GM21528 (cell line): ENCODE data around the gene GALP.
"Not testable (repeated sequence)": the region's sequence is repeated elsewhere in the genome, so short reads cannot be mapped to it uniquely, and the experiment has no call there.

Source experiments
- ATAC-seq: cut with Tn5 transposase; IDR thresholded peaks from one replicate; pipeline ENCODE4 v1.9.1; 2021; ENCODE audit warnings: mild to moderate bottlenecking, moderate library complexity; ENCODE audit not compliant: unreplicated experiment, low FRiP score

Gene GALP

DNA sequence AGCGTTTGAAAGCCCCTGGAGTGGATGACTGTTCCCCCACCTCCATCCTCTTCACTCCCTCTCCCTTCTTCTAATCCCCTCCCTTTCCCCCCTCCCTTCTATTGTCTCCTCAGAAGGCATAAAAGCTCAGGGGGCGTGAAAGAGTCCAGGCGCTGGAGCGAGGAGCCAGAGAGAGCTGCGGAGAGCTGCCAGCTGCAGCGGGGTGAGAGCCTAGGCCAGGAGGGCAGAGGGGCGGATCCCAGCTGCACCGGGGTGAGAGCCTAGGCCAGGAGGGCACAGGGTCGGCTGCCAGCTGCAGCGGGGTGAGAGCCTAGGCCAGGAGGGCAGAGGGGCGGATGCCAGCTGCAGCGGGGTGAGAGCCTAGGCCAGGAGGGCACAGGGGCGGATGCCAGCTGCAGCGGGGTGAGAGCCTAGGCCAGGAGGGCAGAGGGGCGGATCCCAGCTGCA lies at the start of gene GALP:
Gene GALP, plus strand, starts transcription at position 148 of the 447 bp plus-strand sequence. CDS start 1,101 bp downstream, outside the sequence.
- ATAC-seq: not testable (repeated sequence)

DNA sequence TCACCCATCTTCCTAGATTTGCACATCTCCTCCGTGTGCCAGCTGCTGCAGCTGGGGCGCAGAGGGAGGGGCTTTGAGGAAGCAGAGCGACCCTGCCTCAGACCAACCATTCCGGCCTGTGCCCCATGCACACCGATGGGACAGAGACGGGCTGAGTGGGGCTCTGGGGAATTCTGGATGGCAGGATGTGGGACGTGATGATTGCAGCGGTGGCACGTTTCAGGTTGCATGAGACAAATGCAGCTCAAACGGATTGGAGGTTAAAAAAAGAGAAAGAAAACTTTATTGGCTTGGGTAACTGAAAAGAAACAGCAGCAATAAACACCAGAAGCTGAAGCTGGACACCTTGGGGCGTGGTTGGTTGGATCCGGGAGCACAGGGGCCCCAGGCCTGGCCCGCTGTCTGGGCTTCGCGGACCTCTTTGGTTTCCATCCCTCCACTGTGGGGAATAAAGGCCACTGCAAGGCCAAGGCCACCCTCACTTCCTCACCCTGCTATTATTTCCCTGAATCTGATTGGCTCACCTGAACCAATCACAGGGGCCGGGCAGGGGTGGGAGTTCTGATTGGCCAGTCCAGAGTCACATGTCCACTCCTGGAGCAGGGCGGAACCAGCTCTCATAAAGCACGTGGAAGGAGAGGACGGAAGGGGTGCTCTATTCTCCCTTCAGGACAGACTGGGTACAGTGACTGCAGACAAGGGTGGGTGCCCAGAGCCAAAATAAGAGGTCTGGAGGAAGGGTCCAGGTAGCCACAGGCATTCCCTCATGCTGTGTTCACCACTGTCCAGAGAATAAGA lies 48.6 kb upstream of the GALP start:
- no peak for ATAC-seq

DNA sequence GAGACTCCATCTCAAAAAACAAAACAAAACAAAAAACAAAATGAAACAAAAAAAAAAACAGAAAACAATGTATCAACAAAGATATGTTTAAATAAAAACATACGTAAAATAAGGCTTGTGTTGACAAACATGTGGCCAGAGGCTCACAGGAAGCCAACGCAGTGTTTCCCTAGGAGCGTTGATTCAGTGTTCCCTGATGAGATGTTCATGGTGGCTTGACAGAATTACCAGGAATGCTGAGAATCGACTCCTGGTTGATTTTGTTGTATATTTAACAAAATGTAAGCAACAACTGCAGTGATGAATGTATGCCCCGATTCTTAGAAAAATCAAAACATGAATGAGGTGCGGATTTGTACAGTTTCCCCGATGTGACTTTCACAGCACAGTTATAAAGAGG lies 45.8 kb upstream of the GALP start:
- no peak for ATAC-seq

DNA sequence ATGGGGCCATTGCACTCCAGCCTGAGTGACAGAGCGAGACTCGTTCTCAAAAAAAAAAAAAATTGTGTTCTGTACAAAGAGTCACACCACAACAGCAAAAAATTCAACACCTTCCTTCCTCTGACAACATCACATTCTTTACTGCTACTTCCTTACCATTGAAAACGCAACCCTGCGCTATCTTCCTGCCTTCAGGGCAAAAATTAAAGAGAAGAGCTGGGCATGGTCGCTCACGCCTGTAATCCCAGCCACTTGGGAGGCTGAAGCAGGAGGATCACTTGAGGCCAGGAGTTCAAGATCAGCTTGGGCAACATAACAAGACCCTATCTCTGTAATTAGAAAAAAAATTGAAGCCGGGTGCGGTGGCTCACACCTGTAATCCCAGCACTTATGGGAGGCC lies 44.2 kb upstream of the GALP start:
- ATAC-seq: no peak

DNA sequence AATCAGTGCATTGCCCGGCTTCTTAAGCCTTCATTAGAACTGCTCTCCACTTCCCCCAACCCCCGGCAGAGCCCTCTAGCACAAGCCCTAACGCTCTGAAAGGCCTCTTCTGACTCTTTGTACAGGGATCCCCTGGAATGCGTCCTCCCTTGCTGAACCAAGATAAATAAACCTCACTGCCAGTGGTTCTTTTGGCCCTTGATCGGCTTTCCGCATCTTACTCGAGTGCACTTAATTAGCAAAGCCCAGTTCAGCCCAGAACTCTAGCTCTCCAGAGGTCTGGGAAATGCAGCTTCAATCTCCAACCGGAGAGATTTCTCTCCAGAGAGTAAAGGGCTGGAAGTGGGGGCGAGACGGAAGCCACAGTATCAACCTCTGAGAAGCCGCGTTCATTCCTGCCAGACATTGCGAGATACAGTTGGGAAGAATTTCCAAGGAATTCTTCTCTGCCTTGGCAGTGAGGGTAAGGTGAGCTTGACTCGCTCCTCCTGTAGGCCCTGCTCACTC lies 43.4 kb upstream of the GALP start:
- ATAC-seq: no peak

DNA sequence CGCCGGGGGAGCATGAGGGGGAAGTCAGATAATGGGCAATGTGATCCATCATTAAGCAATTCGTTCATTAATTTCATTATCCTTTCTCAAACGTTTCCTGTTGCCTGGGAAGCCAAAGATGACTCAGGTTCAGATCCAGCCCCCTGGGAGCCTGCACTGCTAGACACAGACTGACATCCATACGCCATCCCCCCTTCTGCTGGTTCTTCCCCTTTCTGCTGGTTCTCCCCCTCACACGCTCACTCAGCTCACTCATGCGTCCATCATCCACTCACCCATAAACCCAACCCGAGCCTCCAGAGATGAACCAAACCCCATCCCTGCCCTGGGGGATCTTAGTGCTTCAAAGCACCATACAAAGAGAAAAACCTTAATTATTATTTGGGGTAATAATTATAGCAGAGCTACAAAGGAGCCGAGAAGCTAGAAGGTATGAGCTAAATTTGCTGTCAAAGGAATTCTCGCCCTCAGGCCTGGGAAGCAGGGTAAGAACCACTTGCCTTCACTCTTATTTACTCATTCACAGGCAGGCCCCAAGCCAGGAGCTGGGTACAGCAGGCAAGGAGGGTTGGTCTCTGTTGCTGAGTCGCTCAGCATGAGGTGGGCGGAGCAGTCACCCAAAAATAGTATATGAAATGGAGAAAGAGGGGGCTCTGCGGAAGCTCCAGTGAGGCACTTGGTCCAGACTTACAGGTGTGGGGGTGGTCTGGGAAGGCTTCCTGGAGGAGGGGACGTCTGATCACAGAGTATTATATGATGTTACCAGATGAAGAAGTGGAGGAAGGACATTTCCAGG lies 41.8 kb upstream of the GALP start:
- ATAC-seq: no peak

DNA sequence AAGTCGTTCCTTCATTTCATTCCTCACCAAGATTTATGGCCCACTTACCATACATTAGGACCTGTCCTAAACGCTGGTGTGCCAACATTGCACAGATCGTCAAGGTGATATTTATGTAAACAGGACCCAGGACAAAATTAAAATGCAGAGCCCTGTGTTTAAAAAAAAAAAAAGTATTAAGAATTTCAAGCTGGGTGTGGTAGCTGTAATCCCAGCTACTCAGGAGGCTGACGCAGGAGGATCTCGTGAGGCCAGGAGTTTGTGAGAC lies 41.2 kb upstream of the GALP start:
- ATAC-seq: no peak

DNA sequence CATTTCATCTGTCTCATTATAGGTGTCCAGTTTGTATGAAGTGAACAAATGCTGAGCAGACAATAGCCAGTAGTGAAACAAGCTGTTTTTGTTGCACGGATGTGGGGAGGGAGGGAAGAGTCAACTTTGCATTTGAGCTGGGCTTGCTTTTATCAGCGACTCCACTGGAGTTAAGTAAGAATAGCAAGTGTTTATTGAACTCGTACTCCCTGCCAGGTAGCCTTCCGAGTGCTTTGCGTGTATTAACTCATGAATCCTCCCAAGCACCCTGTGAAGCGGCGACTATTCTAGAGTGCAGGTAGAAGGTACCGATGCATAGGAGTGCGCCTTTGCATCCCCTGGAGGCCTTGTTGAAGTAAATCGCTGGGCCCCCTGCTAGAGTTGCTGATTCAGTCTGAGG lies 39.4 kb upstream of the GALP start:
- ATAC-seq: no peak

DNA sequence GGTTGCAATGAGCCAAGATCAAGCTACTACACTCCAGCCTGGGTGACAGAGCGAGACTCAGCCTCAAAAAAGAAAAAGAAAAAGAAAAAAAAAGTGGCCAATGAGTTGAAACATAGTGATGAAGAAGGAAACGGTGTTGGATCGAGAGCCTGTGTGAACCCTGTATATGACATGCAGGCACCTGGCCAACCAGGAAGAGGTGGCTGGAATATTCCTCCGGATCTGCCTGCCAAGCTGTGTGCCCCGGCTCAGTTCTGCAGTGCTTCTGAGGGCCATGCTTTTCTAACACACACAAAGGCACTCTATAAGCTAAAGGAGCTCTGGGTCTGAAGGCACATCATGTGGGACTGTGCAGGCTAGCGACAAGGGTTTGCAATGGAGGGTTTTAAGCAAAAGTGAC lies 38.4 kb upstream of the GALP start:
- no peak for ATAC-seq

DNA sequence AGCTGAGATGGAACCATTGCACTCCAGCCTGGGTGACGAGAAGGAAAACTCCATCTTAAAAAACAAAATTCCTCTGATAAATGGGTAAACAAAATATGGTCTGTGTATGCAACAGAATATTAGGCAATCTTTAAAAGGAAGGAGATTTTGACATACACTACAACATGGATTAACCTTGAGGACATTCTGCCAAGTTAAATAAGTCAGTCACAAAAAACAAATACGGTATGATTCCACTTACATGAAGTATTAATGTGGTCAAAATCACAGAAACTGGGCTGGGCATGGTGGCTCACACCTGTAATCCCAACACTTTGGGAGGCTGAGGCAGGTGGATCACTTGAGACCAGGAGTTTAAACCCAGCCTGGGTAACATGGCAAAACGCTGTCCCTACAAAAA lies 37.7 kb upstream of the GALP start:
- no peak for ATAC-seq

DNA sequence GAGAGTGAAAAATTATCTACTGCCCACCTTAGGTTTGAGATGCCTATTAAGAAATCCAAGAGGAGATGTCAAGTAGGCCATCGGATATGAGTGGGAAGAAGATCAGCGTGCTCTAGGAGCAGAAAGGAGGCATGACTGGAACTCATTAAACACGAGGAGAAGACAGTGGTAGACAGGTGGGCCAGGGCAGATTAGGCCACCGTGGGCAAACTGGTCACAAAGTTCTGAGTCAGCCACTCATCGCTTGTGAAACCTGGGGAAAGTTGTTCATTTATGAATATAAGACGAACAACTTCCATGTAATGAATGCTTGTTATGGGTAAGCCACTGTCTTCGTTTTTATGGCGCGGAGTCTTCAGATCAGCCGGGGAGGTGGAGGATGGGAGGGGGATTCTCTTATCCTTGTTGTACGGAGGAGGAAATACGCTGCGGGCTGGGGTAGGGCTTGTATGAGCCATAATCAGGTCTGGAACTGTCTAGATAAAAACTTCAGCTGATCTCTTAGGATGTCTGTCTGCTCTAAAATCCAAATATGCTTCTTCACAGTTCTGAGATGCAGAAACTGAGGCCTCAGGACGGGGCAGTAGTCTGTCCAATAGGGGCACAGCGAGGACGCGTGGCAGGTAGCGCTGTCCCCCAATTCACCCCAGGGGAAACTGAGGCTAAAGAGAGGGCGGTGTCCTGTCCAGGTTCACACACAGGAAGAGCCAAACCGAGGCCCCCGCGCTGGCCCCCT lies 35.8 kb upstream of the GALP start:
- peak; percentile 14 for ATAC-seq

DNA sequence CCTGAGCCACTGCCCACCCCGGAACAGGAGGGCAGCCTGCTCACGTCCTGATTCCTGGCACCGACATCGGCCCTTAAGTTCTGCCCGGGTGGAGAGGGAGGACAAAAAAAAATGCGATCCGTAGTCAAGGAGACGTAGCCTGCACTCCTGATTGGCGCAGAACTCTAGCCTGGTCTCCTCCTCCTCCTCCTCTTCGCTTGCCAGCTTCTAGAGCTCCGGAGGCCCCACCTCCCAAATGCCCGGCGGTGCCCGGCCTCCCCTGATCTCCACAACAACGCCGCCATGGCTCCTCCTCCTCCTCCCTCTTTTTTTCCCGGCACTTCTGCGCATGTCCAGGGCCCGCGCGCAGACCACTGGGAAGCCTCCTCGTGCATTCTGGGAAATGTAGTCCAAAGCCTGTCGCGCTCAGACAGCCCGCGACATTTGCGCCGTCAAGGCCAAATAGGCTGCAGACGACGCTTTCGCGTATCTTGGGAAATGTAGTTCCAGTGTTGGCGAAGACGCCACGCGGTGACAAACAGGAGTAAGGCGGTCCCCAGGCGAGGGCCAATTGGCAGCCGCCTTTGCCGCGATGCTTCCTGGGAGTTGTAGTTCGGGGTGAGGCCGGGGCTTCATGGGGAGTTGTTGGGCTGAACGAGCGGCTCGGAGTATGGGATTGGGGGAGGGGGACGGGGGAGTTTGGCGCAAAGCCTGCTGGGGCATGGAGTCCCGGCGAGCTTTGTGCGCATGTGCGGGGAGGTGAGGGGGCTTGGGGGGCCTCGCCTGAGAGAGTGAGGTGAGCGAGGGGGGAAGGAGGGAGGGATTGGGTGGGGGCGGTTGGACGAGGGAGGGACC lies 35.0 kb upstream of the GALP start, which contains the start of gene ZNF444:
Gene ZNF444, plus strand, starts transcription at position 705 of the 834 bp plus-strand sequence. CDS start 5,625 bp downstream, outside the sequence.
- ATAC-seq: peak; percentile 88

DNA sequence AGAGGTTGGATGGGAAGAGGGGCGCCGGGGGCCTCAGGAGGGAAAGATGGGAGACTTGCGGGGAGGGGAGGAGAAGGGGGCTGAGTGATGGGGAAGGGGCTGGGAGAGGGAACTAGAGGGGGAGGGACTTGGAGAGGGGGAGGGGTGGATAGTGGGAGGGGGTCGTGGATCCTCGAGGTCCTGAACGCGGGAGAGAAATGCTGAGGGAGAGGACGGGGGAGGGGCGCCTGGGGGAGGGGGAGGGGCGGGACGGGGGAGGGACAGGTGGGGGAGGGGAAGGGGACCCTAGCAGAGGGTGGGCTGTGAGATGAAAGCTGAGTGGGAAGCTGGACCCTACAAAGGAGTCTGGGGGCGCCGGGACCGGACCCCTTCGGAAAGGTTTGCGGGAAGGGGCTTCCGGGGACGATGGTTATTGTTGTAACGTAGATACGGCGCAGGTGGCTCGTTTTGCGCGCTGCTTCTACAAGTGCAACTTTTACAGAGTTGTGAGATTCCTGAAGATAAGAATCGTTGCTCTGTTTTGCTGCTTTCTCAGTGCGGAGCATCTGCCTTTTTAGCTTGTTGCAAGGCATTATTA lies 34.3 kb upstream of the GALP start:
- ATAC-seq: no peak

DNA sequence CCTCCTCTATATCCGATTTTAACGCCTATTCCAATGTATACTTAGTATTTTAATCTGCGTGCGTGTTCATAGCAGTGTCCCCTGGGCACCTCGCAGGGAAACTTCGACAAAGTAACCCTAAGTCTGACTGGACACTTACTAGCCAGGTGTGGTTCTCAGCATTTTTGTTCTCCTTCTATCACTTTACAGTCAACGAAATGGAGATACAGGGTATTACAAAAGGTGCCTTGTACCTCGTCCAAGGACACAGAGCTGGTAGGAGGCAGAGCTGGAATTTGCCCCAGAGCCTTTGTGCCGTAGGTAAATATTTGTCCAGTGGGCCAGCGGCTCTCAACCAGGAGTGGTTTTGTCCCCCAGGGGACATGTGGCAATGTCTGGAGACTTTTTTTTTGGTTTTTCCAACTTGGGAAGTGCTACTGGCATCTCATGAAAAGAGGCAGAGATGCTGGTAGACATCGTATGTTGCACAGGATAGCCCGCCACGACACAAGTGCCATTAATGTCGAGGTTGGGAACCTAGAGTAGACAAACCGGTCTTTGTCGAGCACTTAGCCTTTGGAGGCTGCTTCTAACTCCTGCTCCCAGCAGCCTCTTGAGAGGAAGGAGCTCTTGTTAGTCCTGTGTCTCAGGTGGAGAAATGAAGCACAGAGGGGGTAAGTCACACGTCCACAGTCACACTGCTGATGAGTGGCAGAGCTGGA lies 33.6 kb upstream of the GALP start:
- ATAC-seq: no peak

DNA sequence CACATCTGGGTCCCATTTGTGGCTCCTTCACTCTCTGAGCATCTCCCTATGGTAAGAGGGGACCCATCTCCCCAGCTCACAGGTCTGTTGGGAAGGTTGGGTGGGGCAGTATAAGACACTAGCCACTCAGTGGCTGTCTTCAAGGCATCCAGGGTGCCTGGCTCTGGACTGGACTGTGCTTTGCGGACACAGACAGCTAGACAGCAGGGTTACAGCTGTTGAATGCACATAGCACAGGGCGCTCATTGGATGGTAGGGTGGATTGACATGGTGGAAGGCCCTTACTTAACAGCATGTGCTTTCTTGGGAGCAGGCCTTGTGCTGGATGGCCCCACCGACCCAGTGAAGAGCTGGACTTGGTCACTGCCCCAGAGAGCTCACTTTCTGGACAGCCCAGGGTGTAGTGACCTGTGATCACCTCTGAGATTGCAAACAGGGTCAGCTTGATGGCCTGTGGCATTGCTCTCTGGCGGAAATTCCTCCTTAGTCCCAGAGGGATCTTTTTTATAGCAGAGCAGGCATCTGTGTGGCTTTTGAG lies 32.8 kb upstream of the GALP start:
- no peak for ATAC-seq

DNA sequence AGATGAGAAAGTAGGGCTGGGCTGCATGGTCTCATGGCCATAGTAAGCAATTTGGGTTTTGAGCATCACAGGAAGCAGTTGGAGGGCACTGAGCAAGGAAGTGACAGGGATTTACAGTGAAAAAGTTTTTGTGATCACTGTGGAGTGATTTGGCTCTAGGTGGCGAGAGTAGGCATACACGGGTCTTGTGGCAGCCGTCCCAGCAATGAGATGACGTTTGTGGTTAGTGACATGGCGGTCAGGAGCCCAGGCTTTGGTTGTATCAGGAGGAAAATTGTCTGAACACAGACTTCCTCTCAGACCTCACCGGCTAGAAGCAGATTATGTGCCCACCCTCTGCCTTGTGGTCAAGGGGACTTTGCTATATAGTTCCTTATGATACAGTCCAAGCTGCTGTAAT lies 31.4 kb upstream of the GALP start:
- ATAC-seq: no peak

DNA sequence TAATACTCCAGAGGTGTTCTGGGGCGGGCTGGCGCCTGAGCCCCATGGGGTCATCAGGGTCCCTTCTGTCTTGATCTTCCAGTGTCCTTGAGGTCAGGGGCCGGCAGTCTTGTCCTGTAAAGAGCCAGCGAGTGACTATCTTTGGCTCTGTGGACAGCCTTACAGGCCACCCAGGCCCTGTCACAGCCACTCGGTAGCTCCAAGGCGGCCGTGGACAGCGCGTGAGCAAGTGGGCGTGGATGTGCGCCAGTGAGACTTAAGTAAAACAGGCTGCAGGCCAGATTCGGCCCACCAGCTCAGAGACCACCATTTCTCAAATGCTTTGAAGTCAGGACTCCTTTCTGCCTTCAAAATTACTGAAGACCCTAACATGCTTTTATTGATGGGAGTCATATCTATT lies 31.0 kb upstream of the GALP start:
- no peak for ATAC-seq

DNA sequence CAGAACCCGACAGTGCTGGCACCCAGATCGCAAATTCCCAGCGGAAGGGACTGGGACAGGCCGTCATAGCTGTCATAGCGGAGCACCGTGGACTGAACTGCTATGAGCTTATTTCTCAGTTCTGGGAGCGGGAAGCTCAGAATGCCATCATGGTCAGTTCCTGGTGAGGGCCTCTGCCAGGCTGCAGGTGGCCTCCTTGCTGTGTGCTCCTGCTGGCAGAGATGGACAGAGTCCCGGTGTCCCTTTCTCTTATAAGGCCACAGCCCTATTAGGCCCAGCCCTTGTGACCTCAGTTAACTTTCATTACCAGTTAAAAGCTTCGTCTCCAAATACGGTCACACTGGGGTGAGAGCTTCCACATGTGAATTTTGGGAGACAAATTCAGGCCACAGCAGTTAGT lies 30.1 kb upstream of the GALP start:
- ATAC-seq: no peak

DNA sequence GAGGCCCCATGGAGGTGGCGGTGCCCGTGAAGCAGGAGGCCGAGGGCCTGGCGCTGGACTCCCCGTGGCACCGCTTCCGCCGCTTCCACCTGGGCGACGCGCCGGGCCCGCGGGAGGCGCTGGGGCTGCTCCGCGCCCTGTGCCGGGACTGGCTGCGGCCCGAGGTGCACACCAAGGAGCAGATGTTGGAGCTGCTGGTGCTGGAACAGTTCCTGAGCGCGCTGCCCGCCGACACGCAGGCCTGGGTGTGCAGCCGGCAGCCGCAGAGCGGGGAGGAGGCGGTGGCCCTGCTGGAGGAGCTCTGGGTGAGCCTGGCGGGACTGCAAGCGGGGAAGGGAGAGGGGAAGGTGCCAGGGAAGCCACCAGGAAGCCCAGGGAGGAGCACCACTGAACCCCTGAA lies 28.9 kb upstream of the GALP start:
- no peak for ATAC-seq
